H1 (cell line): ENCODE measurements around the gene ZNF462. TPM values are rescaled to one million over a fixed set of nuclear protein-coding genes. Genes with fewer than 3 reads are reported as not detected.

ENCODE experiments used
- ASH2L ChIP-seq: fragments of 200-600, 300-600 bp; sonication (generic); IDR thresholded peaks from one replicate; pipeline ENCODE4 v1.7.1; 2017; ENCODE audit warnings: low read length
- HDAC6 ChIP-seq: IDR thresholded peaks from one replicate; pipeline ENCODE4 v1.7.1; 2012; ENCODE audit warnings: low read depth, mild to moderate bottlenecking, inconsistent platforms, low read length, moderate library complexity
- NANOG ChIP-seq: IDR thresholded peaks from 2 replicates; pipeline ENCODE4 v1.6.1; 2011; ENCODE audit warnings: low read length, low read depth, mild to moderate bottlenecking, inconsistent platforms; ENCODE audit not compliant: insufficient read depth, poor library complexity, severe bottlenecking
- SIX5 ChIP-seq: IDR thresholded peaks from 2 replicates; pipeline ENCODE4 v1.6.1; 2011; ENCODE audit warnings: mild to moderate bottlenecking, low read depth, low read length
- SRF ChIP-seq: IDR thresholded peaks from 2 replicates; pipeline ENCODE4 v1.6.1; 2011; ENCODE audit warnings: mild to moderate bottlenecking, low read depth, low read length, moderate library complexity
- SUZ12 ChIP-seq: fragments of 200-600 bp; sonication (generic); IDR thresholded peaks from 2 replicates; pipeline ENCODE4 v1.6.1; 2012; ENCODE audit warnings: mild to moderate bottlenecking, inconsistent platforms, low read length, moderate library complexity, mixed read lengths
- TBP ChIP-seq: IDR thresholded peaks from 2 replicates; pipeline ENCODE4 v1.6.1; 2011; ENCODE audit warnings: low read depth, low read length, improper control_type of control experiment
- ZNF274 ChIP-seq: IDR thresholded peaks from 2 replicates; pipeline ENCODE4 v1.7.0; 2012; ENCODE audit warnings: low read length, borderline replicate concordance; ENCODE audit errors: extremely low read depth
- polyA plus RNA-seq, 7 experiments: library from polyadenylated mRNA; depleted of rRNA in 3 of 7; stranded (reverse) in 5 of 7; unstranded in 2 of 7; fragments of >200 nt in 5 of 7; fragments of 200-250 nt in 2 of 7; gene quantifications; 1 replicate in 5 of 7; 2 replicates in 1 of 7; 4 replicates in 1 of 7; pipeline versions ENCODE4 v1.2.1 to v1.2.3, GENCODE V29; 2011 to 2013; ENCODE audit warnings: missing spikeins in 2 of 7, mixed read lengths in 2 of 7
- total RNA-seq: library from RNA; stranded (reverse); fragmentation: NEBNext Ultra II Directional; extraction: Animal tissue kit (Norgen Biotek cat#: 25700); gene quantifications from 2 replicates; pipeline ENCODE4 v1.2.1, GENCODE V29; 2021

The ZNF462 gene
- total and polyA plus RNA-seq, 2 of the 8 experiments (the other 6 are each of a cell fraction or from before 2014, with no cell fraction given): 30.0 to 163 TPM

DNA sequence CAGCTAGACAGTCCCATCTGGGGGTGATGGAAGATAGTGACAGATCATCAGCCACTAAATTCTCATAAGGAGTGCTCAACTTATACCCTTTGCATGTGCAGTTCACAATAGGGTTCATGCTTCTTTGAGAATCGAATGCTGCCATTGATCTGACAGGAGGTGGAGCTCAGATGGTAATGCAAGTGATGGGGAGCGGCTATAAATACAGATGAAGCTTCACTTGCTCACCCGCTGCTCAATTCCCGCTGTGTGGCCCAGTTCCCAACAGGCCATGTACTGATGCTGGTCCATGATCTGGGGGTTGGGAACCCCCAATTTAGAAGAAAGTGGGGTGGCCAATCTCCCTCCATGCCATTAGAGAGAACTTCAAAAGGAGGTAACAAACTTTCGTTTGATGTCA is 44.9 kb upstream of the ZNF462 start (continued):
- no peak for TF ChIP-seq ASH2L
- TF ChIP-seq SIX5: no peak
- no peak for TF ChIP-seq ZNF274
- TF ChIP-seq HDAC6: no peak
- no peak for TF ChIP-seq SUZ12
- no peak for TF ChIP-seq NANOG
- TF ChIP-seq SRF: no peak
- TF ChIP-seq TBP: no peak
- TF ChIP-seq, all 59 proteins: peak for 0
